B cell (primary cell): ENCODE data around the gene FBXL14.
"Not testable (repeated sequence)": the region's sequence is repeated elsewhere in the genome, so short reads cannot be mapped to it uniquely, and the experiment has no call there.

Experiments
- CTCF ChIP-seq: fragments of 200-600 bp; IDR thresholded peaks from one replicate; pipeline ENCODE4 v1.8.0; 2022; ENCODE audit warnings: antibody characterized with exemption, mild to moderate bottlenecking
- EZH2 ChIP-seq: IDR thresholded peaks from 2 replicates; pipeline ENCODE4 v1.6.1; 2012; ENCODE audit warnings: borderline replicate concordance, low read depth, mild to moderate bottlenecking, moderate library complexity, low read length; ENCODE audit not compliant: insufficient read depth, poor library complexity, severe bottlenecking

DNA sequence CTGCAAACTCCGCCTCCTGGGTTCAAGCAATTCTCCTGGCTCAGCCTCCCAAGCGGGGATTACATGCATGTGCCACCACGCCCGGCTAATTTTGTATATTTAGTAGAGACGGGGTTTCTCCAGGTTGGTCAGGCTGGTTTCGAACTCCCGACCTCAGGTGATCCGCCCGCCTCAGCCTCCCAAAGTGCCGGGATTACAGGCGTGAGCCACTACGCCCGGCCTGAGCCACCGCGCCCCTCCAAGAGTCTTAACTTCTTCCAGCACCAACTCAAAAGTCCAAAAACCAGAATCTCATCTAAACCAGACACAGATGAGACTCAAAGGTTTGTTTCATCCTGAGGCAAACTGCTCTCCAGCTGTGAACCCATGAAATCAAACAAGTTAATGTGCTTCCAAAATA, 36.3 kb downstream of the FBXL14 start:
- TF ChIP-seq CTCF, EZH2: not testable (repeated sequence)
